Left lobe of liver (tissue), 2 donors: ENCODE results near the gene KRT15. TPM values are rescaled to one million over a fixed set of nuclear protein-coding genes. Genes with fewer than 3 reads are reported as not detected.

Source experiments
- ATAC-seq: fragments of 200-7000 bp; cut with Tn5 transposase; one replicate; pipeline ENCODE4 v1.9.1; 2020; ENCODE audit warnings: mild to moderate bottlenecking, moderate library complexity
- DNase-seq: peaks from one replicate; pipeline ENCODE4 v3.0.0-alpha.2; 2020; ENCODE audit warnings: low spot score
- total RNA-seq: library from RNA; stranded (reverse); gene quantifications from one replicate; pipeline ENCODE4 v1.2.1, GENCODE V29; 2021
- donor health status: DM: no; HTN: no; CAD: no; lungs with moderate emphysema.
- donor health status: DM: no; HTN: yes; CAD: no.

The KRT15 gene
- total RNA-seq: 0.15 TPM

DNA sequence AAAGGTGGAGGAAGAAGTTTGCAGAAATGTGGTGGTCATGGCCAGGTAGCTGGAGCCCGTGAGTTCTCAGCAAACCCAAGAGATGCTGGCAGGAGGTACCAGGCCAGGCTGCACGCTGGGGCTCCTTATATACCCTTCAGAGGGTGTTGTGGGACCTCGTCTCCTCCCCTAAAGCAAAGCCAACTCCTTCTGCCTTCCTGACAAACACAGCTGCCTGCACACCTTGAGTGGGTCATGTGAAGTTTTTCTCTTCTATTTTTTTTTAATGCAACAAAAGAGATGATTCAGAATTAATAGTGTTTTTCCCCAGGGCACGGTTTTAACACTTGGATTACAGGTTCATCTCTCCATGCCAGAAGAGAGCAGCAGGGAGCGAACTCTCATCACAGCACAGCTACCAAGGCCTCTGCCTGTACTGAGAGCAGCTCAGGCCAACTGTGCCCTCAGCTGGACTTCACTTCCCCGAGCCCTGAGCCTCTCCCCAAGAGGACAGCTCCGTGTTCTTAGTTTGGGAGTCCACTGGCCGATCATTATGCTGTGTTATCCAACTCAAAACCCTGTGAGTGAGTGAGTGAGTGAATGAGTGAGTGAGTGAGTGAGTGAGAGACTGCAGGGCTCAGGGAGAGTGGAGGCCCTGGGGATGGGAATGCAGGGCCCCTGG is at the start of gene KRT15:
Gene KRT15 (minus strand): TSS at position 102 of the 661 bp plus-strand sequence. CDS start 63 bp downstream, at position 39.
- ATAC-seq (no peak), DNase-seq (no peak)

DNA sequence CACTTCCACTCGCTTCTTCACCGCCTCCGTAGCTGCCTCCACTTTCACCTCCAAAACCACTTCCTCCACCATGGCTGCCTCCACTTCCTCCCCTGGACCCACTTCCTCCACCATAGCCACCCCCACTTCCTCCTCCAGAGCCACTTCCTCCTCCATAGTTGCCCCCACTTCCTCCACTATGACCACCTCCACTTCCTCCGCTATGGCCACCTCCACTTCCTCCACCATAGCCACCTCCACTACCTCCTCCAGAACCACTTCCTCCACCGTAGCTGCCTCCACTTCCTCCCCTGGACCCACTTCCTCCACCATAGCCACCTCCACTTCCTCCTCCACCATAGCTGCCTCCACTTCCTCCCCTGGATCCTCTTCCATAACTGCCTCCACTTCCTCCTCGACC is 48.6 kb upstream of the KRT15 start:
- ATAC-seq (no peak), DNase-seq (no peak)

DNA sequence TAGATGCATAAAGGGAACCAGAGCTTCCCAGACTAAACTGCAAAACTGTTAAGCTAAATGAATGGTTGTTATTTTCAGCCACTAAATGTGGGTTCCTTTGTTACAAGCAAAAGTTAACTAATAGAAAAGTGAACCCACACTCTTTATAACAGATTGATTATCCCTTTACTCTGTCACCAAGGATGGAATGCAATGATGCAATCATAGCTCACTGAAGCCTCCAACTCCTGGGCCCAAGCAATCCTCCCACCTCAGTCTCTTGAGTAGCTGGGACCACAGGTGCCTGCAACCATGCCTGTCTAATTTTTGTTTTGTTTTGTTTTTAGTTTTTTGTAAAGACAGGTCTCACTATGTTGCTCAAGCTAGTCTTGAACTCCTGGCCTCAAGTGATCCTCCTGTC is 46.6 kb upstream of the KRT15 start:
- ATAC-seq (no peak), DNase-seq (no peak)

DNA sequence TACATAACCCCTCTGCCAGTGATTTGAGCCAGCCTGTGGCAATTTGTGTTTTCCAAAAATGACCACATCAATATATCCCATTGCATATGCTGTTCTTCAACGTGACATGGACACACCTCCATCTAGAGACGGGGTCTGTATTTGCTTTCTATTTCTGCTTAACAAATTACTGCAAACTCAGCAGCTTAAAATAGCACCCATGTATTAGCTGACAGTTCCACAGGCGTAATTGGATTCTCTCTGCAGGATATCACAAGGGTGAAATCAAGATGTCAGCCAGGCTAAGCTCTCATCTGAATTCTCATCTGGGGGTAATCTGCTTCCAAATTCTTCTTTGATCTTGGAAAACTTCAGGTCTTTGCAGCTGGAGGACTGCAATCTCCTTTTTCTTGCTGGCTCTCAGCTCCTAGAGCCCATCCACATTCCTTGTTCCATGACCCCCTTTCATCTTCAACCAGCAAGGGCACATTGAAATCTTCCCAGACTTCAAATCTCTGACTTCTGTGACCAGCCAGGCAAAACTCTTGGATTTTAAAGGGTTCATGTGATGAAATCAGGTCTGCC is 45.0 kb upstream of the KRT15 start:
- ATAC-seq (no peak), DNase-seq (no peak)

DNA sequence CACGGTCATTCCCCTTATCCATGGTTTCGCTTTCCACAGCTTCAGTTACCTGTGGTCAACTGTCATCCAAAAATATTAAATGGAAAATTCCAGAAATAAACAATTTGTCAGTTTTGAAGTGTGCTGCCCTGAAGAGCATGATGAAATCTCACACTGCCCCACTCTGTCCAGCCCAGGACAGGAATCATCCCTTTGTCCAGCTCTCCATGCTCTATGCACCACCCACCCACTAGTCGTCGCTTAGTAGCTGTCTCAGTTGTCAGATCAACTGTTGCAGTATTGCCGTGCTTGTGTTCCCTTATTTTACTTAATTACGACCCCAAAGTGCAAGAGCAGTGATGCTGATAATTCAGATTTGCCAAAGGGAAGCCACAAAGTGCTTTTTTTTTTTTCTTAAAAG is 42.9 kb upstream of the KRT15 start:
- ATAC-seq: no peak
- no peak for DNase-seq

DNA sequence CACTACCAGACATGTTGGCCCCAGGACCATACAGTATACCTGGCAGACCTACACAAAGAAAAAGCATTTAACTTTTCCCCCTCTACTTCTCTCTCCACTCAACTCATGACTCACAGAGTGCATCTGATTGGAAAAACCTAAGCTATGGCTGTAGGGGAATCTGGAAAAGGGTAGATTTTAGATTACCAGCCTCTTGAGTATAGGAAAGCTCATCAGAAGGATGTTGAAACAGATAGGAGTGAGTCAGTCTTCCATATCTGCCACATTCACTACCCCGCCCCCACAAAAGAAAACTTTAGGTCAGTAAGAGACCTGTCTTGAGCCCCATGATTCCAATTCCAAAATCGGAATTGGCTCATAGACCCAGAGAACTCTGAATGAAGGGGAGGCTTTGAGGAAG is 40.9 kb upstream of the KRT15 start:
- DNase-seq (no peak), ATAC-seq (no peak)

DNA sequence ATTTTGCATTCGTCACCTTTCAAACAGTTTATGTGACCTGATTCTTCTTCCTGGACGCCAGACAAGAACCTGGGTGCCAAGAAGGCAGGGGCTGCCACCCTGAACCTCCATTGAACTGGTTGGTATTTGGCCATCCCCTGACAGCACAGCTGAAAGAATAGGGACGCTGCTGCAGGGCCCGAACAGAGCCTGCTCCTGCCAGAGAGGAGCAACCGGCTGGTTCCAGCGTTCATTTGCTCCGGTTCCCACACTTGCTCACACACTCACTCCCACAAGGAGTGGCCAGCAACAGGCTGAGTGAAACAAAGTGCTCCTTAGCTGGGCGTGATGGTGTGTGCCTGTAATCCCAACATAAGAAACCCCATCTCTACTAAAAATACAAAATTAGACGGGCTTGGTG is 38.2 kb upstream of the KRT15 start:
- DNase-seq: no peak
- ATAC-seq: no peak

DNA sequence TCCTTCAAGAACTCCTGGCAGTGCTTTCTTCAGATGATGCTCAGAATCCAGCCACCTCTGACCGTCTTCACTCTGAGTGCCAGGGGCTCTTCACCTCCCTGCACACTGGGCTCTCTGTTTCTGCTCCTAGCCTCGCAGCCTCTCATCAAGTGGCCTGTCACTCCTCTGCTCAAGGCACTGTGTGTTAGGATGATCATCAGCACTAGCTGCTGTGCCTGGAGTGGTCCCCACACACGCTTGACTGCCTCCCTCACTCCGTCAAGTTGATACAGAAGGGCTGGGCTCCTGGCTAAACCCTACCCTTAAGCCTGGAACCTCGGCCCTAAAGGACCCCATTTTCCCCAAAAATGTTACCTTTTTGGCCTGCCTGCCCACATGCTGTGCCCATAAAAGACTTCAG is 37.6 kb upstream of the KRT15 start:
- ATAC-seq: no peak
- DNase-seq: no peak

DNA sequence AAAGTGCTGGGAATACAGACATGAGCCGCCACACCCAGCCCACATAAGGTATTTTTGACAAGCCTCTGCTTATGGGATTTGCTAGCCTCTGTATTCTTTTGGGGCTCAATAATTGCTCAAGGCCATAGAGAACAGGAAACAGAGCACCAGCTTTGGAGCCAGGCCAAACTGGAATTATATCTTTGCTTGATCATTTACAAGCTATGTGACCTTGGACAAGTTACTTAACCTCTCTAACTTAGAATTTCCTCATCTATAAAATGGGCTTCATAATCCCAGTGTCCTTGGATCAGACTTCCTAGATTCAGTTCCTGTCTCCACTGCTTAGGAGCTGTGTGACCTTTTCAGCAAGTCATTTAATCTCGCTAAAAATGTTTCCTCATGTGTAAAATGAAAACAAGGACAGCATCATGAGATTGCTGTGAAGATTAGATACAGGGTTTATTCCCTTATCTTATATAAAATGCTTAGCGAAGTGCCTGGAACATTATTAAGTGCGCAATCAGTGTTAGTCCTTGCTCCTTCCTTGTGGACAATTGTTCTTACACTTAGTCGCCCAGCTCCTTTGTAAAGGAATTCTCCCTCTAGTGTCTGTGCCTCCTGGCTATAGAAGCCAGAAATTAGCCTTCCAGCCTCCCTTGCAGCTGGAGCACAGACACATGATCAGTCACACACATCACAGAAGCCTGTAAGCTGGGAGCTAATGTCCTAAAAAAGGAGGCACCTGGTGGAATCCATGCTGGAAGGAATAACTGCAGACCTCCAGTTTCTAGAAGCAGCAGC is 36.6 kb upstream of the KRT15 start:
- DNase-seq: no peak

DNA sequence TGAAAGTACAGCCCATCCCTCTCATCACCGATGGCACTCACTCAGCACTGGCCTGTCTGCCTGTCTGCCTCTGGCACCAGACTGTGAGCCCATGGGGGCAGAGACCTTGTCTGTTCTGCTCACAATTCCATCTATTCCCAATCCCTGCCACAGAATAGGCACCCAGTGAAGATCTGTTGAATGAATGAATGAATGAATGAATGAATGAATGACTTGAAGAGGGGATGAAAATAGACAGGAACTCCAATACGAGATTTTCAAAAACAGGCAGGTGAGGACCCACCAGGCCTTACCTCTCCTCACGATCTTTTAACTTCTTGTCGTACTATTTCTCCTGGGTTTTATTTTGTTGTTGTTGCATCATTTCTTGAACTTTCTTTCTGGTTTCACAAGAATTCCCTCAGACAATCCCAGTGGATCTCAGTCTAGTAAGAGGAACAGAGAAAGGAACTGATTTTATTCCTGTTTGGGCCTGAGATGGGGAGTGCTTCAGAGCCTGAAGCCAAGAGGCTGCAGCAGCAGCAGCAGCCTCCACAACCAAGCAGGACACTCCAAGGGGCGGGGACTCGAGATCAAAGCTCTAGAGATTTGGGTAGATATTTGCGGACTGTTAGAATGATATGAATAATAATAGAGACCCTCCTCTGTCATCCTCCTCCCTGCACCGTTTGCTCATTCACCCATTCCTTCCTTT is 35.4 kb upstream of the KRT15 start:
- DNase-seq (no peak), ATAC-seq (no peak)

More for the DNA sequence above, 36.6 kb upstream of the KRT15 start:
- ATAC-seq: no peak

DNA sequence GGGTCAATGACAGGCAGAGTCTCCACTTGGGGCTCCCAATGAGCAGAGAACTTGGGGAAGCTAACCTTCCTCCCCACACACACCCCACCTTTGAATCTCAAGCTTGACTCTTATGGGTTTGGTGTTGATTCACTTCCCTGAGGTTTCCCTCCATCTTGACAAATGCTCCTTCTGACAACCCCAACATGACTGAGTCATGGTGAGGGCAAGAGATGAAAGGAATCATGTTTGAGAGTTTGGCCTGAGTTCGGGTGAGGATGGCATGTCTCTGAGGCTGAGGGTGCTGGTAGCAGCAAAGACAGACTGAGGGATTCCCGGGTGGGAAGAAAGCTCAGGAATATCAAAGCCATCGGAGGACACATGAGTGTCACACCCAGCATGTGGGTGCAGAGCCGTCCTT is 34.5 kb upstream of the KRT15 start:
- no peak for ATAC-seq
- DNase-seq: no peak

DNA sequence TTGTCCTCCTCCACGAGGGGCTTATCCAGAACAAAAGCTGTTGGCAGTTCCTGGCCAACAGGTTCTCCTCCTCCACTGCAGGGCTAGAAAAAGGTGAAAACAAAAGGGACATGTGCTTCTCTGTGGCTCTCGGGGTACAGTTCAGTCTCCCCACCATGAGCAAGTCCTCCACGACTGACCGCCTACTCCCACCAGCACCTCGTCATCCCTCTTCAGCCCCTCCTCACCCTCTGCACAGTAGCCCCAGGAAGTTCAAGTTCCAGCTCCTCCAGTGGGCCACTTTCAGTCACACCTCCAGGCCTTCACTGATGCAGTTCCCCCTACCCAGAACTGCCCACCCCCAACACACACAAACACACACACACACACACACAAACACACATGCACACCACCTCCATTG is 33.8 kb upstream of the KRT15 start:
- DNase-seq: no peak
- no peak for ATAC-seq

DNA sequence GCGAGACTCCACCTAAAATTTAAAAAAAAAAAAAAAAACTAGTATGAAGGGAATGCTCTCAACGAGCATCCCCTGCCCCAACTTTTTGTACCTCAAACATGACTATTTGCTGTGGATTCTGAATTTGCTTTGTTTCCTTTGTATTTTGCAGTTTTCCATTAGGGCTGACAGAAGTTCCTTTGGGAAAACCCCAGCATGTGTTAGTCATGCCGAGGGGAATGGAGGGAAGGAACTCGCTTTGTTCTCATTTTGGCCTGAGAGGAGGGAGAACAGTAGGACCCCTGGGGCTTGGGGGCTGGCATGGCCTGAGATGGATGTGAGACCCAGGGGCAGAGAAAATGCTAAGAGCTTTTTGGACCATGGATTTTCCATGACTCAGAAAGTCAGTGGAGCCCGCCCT is 32.7 kb upstream of the KRT15 start:
- ATAC-seq: no peak

DNA sequence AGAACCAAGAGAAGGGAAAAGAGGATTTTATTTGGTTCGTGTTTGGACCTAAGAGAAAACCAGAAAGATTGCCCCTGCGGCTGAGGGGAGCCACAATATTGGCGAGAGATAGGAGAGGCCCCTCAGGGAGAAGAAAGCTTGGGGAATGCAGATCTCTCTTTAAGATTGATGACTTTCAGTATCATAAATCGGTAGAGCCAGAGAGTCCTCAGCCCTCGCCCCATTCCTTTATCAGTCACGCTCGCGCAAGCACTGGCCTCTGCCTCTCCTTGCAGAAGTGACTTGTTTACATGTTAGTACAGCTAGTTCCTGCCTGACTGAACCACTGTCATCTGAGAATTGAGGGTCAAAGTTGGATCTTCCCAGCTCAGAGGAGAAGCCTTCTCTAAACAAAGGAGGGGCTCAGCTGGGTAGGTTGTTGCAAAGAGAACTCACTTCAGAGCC is 30.9 kb upstream of the KRT15 start:
- DNase-seq (no peak), ATAC-seq (no peak)

More for the DNA sequence above, 32.7 kb upstream of the KRT15 start:
- DNase-seq: no peak

DNA sequence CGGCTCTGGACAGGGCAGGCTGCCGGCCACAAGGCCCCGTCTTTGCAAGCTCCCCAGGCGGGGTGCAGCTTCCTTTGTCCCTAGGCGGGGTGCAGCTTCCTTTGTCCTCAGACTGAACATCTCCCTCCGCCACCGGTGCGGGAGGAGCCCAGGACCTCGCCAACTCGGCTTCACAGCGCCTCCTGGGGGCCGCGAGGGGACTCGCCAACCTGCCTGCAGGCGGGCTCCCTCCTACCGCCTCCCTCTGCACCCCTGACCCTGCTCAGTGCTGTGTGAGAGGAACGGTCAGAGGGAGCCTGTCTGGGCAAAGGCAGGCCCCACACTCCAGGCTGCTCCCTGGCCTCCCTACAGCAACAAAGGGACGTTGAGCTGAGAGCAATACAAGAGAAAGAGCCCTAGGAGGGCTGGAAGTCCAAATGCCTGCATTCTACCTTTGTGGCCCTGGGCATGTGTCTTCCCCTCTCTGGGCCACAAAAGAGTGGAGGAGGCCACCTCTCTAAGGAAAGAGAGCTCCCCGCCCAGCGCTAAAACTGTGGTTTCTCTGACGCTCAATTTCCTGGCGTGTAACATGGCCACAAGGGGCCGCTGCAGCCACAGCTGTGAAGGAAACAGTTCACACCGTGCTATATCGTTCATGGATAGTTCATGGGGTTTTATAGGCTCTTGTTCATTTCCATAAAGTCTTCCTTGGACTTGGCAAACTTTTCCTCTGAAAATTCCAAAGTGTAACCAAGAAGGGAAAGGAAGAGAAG is 30.3 kb upstream of the KRT15 start:
- DNase-seq: peak; percentile 72
- ATAC-seq: peak; percentile 92

DNA sequence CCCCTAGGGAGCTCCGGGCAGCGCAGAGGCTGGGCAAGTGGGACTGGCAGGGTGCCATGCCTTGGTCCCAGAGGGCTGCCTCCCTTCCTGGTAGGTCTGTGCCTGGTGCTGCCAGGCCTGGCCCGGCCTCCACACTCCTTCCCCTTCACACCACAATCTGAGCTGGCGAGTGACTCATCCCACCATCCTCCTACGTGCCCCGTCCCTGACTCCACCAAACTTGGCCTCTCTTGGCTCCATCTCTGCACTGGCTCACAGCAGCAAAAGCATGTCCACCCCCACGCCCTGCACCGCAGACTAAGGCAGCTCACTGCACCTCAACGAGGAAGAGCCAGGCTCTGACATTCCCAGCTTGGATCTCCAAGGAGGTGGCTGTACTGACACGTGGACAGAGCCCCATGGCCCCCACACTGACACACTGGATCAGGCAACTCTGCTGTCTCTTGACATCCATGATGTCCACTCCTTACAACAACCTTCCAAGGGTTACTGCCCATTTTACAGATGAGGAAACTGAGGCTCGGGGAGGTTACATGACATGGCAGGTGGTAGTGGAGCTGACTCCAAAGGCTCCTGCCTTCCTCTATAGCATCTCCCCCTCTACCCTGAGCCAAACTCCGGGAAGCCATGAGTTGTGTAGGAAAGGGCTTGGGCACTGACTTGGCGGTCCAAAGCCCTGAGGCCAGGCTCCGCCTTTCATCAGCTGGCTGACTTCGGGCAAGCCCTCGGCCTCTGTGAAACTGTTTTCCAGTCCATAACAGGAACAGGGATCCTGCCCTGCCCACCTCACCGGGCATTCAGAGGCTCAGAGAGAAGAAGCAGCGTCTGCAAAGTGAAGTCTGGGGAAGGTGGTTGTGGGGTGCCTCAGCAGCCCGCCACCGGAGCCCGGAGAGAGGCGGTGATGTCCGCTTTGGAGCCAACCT is 29.5 kb upstream of the KRT15 start:
- ATAC-seq (no peak), DNase-seq (no peak)

DNA sequence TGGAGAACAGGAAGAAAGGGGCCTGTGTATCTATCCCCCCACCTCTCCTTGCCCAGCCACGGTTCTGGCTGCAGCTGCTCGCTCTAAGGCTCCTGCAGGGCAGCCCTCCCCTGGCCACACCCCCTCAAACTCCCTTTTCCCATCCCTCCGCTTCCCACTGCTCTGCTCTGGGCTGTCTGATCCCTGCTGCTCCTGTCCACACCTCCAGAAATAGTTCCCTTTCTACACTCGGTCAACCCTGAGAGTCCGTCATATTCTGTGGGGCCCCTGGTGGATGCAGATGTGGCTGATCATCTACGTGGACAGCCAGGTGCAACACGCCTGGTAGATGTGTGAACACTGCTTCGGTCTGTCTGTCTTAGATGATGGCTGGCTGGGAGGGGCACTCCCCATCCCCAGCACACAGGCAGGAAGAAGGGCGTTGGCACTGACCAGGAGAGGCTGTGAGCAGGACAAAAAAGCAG is 28.7 kb upstream of the KRT15 start:
- no peak for DNase-seq
- no peak for ATAC-seq

DNA sequence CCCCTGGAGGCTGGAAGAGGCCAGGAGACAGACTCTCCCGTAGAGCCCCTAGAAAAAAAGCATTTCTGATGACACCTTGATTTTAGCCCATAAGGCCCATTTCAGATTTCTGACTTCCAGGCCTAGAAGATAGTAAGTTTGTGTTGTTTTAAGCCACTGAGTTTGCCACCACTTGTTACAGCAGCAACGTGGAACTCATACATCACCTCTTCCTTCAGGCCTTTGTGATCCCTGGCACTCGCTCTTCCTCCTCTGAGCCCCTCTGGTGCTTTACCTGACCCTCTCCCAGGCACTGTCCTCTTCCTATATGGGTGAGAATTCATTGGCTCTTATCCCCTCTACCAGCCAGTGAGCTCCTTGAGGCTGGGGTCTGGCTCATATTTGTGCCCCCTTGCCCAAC is 28.1 kb upstream of the KRT15 start:
- DNase-seq: no peak
- no peak for ATAC-seq

DNA sequence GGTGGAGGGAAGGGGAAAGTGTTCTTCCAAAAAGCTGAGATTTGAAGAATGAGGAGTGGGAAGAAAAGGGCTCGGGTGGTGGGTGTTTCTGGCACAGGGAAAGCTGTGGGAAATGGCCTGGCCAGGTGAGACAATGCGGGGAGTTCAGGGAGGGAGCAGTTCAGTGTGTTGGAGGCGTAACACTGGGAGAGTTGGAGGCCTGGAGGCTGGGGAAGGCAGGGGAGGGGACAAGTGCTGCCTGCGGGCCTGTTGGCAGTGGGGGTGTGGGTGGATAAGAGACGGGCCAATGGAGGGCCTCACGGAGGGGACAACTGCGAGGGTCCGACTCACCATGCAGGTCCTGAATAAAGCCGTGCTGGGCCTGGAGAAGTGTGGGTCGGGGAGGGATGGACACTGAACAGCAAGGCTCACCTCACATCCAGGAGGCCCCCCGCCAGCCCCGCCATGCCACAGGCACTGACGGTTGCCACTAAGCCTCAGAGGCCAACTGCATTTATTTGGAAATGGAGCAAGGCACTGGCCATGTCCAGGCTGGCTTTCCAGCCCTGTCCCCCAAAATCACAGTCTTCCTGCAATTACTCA is 27.2 kb upstream of the KRT15 start:
- no peak for ATAC-seq
- DNase-seq: no peak
